H1 (cell line): ENCODE measurements around the gene TMEM63C. TPM values are rescaled to one million over a fixed set of nuclear protein-coding genes. Genes with fewer than 3 reads are reported as not detected.

ENCODE experiments used
- CHD2 ChIP-seq: IDR thresholded peaks from 2 replicates; pipeline ENCODE4 v1.6.1; 2012; ENCODE audit warnings: low read length, improper control_type of control experiment
- JUND ChIP-seq: IDR thresholded peaks from 2 replicates; pipeline ENCODE4 v1.6.1; 2011; ENCODE audit warnings: mild to moderate bottlenecking, improper control_type of control experiment, low read length
- polyA plus RNA-seq, 7 experiments: library from polyadenylated mRNA; depleted of rRNA in 3 of 7; stranded (reverse) in 5 of 7; unstranded in 2 of 7; fragments of >200 nt in 5 of 7; fragments of 200-250 nt in 2 of 7; gene quantifications; 1 replicate in 5 of 7; 2 replicates in 1 of 7; 4 replicates in 1 of 7; pipeline versions ENCODE4 v1.2.1 to v1.2.3, GENCODE V29; 2011 to 2013; ENCODE audit warnings: missing spikeins in 2 of 7, mixed read lengths in 2 of 7
- total RNA-seq: library from RNA; stranded (reverse); fragmentation: NEBNext Ultra II Directional; extraction: Animal tissue kit (Norgen Biotek cat#: 25700); gene quantifications from 2 replicates; pipeline ENCODE4 v1.2.1, GENCODE V29; 2021

The TMEM63C gene
- total and polyA plus RNA-seq, 2 of the 8 experiments (the other 6 are each of a cell fraction or from before 2014, with no cell fraction given): 3.0 to 7.6 TPM

DNA sequence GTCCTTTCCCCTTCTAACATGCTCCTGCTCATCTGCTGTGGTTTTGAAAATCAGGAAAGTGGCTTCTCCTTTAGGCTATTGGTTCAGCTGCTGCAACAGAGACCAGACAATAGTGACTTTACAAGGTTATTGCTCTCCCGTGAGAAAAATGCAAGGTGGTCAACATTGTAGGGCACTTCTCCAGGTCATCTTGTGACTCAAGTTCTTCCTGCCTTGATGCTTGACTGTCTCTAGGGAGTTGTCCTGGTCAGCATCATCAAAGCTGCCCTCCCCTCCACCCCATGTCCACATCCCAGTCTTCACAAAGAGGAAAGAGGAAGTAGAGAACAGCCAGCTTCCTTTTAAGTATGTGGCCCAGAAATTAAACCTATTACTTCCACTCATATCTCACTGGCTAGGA is 3.9 kb upstream of the TMEM63C start (continued):
- TF ChIP-seq CHD2 (no peak), JUND (no peak)
